PC-3 (cell line): ENCODE measurements around the gene CPT1A. TPM values are rescaled to one million over a fixed set of nuclear protein-coding genes. Genes with fewer than 3 reads are reported as not detected.

ENCODE experiments used
- ATAC-seq: fragments of 200-7000 bp; cut with Tn5 transposase; 2 replicates; pipeline ENCODE4 v1.9.1; 2020; ENCODE audit warnings: mild to moderate bottlenecking, moderate library complexity
- BruUV-seq: library from RNA; stranded (reverse); fragments of 400-500 nt; replicated peaks from 2 replicates; lab custom pipeline; 2021; lab: Mats Ljungman, UMichigan
- CTCF ChIA-PET: fragments of 300-600 bp; sonication (Branson Sonifier 250); formaldehyde crosslinking; loops from one replicate; lab custom pipeline; 2022; ENCODE audit warnings: antibody characterized with exemption; lab: Charles Lee
- POLR2A ChIA-PET: fragments of 300-600 bp; sonication (Branson Sonifier 250); formaldehyde crosslinking; loops from one replicate; lab custom pipeline; 2022; ENCODE audit warnings: antibody characterized with exemption; ENCODE audit not compliant: unreplicated experiment; lab: Charles Lee
- DNase-seq: peaks from one replicate; pipeline ENCODE4 v3.0.0-alpha.2; 2015
- H2AFZ ChIP-seq: fragments of 300-600 bp; sonication (generic); 2 replicates; pipeline ENCODE4 v1.6.0; 2016; ENCODE audit warnings: antibody characterized with exemption, low read length
- H3F3A ChIP-seq: fragments of 300-600 bp; sonication (generic); one replicate; pipeline ENCODE4 v1.6.0; 2017; ENCODE audit warnings: antibody characterized with exemption, low read length, control low read depth, mild to moderate bottlenecking; ENCODE audit not compliant: unreplicated experiment
- H3K27ac ChIP-seq: fragments of 300-600 bp; sonication (generic); 2 replicates; pipeline ENCODE4 v1.5.1; 2016; ENCODE audit warnings: mild to moderate bottlenecking, low read length
- H3K27me3 ChIP-seq: fragments of 300-600 bp; sonication (generic); 2 replicates; pipeline ENCODE4 v1.6.1; 2016; ENCODE audit warnings: low read length, mixed read lengths
- H3K36me3 ChIP-seq: fragments of 300-600 bp; sonication (generic); 2 replicates; pipeline ENCODE4 v1.6.1; 2016; ENCODE audit warnings: low read depth, mixed run types, low read length, mixed read lengths
- H3K4me1 ChIP-seq: fragments of 300-600 bp; sonication (generic); 2 replicates; pipeline ENCODE4 v1.5.1; 2016; ENCODE audit warnings: low read length; ENCODE audit not compliant: insufficient read depth
- H3K4me2 ChIP-seq: fragments of 300-600 bp; sonication (generic); 2 replicates; pipeline ENCODE4 v1.6.0; 2016; ENCODE audit warnings: low read length
- H3K4me3 ChIP-seq: fragments of 300-600 bp; sonication (generic); 2 replicates; pipeline ENCODE4 v1.5.1; 2016; ENCODE audit warnings: mild to moderate bottlenecking, low read length, mixed read lengths
- H3K79me2 ChIP-seq: fragments of 300-600 bp; sonication (generic); 2 replicates; pipeline ENCODE4 v1.6.1; 2017; ENCODE audit warnings: low read length, mixed read lengths
- H3K9ac ChIP-seq: fragments of 300-600 bp; sonication (generic); 2 replicates; pipeline ENCODE4 v1.6.0; 2016; ENCODE audit warnings: mild to moderate bottlenecking, low read length
- H3K9me2 ChIP-seq: fragments of 300-600 bp; sonication (generic); replicated peaks from 2 replicates; pipeline ENCODE4 v1.6.1; 2016; ENCODE audit warnings: mixed run types, low read length, mixed read lengths
- H3K9me3 ChIP-seq: fragments of 300-600 bp; sonication (generic); 2 replicates; pipeline ENCODE4 v1.6.1; 2016; ENCODE audit warnings: low read length, mixed read lengths
- H4K20me1 ChIP-seq: fragments of 300-600 bp; sonication (generic); 2 replicates; pipeline ENCODE4 v1.6.1; 2016; ENCODE audit warnings: low read length, mixed read lengths
- CTCF ChIP-seq: fragments of 300-600 bp; sonication (generic); conservative IDR thresholded peaks from 2 replicates; pipeline ENCODE4 v1.5.1; 2017; ENCODE audit warnings: antibody characterized with exemption, low read depth, mild to moderate bottlenecking, low read length
- EZH2 ChIP-seq: fragments of 300-600 bp; sonication (generic); IDR thresholded peaks from one replicate; pipeline ENCODE4 v1.6.1; 2017; ENCODE audit warnings: antibody characterized with exemption, mild to moderate bottlenecking, low read length; ENCODE audit not compliant: unreplicated experiment
- EZH2phosphoT487 ChIP-seq: fragments of 300-600 bp; sonication (generic); IDR thresholded peaks from 2 replicates; pipeline ENCODE4 v1.6.1; 2018; ENCODE audit warnings: mild to moderate bottlenecking, antibody characterized with exemption, low read length, borderline replicate concordance
- intact Hi-C: fragments of 100-400 bp; cut with micrococcal nuclease; formaldehyde crosslinking; loops from 2 replicates; pipeline ENCODE4 v1.9.0; 2023
- total RNA-seq: library from RNA; depleted of rRNA; stranded (reverse); fragments of >200 nt; gene quantifications from 2 replicates; pipeline ENCODE4 v1.2.3, GENCODE V29; 2014

Gene CPT1A
- total RNA-seq, 1 experiment from 2014 or later = 38.1 TPM

GRCh38 chr11:68854273-68854958 lies 12.7 kb upstream of the CPT1A start:
- H2AFZ ChIP-seq = no peak overlapping the region
- ChIA-PET POLR2A (no interaction called here), CTCF (no interaction called here)
- H3F3A ChIP-seq = no peaks in the 10 kb centered on the region
- H4K20me1 ChIP-seq = no peaks in the 10 kb centered on the region
- H3K9me3 ChIP-seq = no peaks in the 10 kb centered on the region
- no peaks in the 10 kb centered on the region for H3K79me2 ChIP-seq
- no peak for ATAC-seq
- no peak overlapping the region for H3K4me3 ChIP-seq
- H3K9ac ChIP-seq = no peak overlapping the region
- H3K9me2 ChIP-seq = no peaks in the 10 kb centered on the region
- intact Hi-C loops = no loop called here
- no TSS peak for BruUV-seq
- TF ChIP-seq EZH2 (no peak), CTCF (no peak), EZH2phosphoT487 (no peak)
- no peaks in the 10 kb centered on the region for H3K27me3 ChIP-seq
- H3K27ac ChIP-seq = no peak overlapping the region
- peaks cover 18% of the 10 kb centered on the region for H3K4me1 ChIP-seq
- DNase-seq = no peak
- H3K4me2 ChIP-seq = no peak overlapping the region
- H3K36me3 ChIP-seq = no peaks in the 10 kb centered on the region

- peaks cover 12% of the 10 kb centered on the region for H3K4me1 ChIP-seq
- POLR2A ChIA-PET = no interaction called here
- CTCF ChIA-PET = no interaction called here
- H4K20me1 ChIP-seq = no peaks in the 10 kb centered on the region
- no peaks in the 10 kb centered on the region for H3K9me3 ChIP-seq
- H3K4me3 ChIP-seq = no peak overlapping the region
- DNase-seq (no peak), ATAC-seq (no peak)
- no peaks in the 10 kb centered on the region for H3K9me2 ChIP-seq
- no TSS peak for BruUV-seq
- H3K27ac ChIP-seq = no peak overlapping the region
- no peaks in the 10 kb centered on the region for H3K27me3 ChIP-seq
- H3K36me3 ChIP-seq = no peaks in the 10 kb centered on the region
- H3F3A ChIP-seq = no peaks in the 10 kb centered on the region
- no peaks in the 10 kb centered on the region for H3K79me2 ChIP-seq
- TF ChIP-seq CTCF = no peak
- TF ChIP-seq EZH2 = no peak
- no peak for TF ChIP-seq EZH2phosphoT487
- no peak overlapping the region for H2AFZ ChIP-seq
- intact Hi-C loops = no loop called here
- no peak overlapping the region for H3K9ac ChIP-seq
- H3K4me2 ChIP-seq = no peak overlapping the region
These were observed 10.9 kb upstream of the CPT1A start for GRCh38 chr11:68852628-68853027.

- Histone ChIP-seq H3K4me1 (peaks cover 7% of the 10 kb centered on the region), H4K20me1 (no peaks in the 10 kb centered on the region), H3K79me2 (no peaks in the 10 kb centered on the region), H3K27me3 (no peaks in the 10 kb centered on the region), H3K9me3 (no peaks in the 10 kb centered on the region), H3K4me2 (no peak overlapping the region), H3K9me2 (no peaks in the 10 kb centered on the region), H3K36me3 (no peaks in the 10 kb centered on the region), H3K9ac (no peak overlapping the region), H2AFZ (no peak overlapping the region), H3K4me3 (no peak overlapping the region), H3K27ac (no peak overlapping the region), H3F3A (no peaks in the 10 kb centered on the region)
- DNase-seq (no peak), ATAC-seq (no peak)
- ChIA-PET POLR2A (no interaction called here), CTCF (no interaction called here)
- TF ChIP-seq CTCF = no peak
- TF ChIP-seq EZH2 = no peak
- no peak for TF ChIP-seq EZH2phosphoT487
- BruUV-seq = no TSS peak
- intact Hi-C loops = loop anchor here (10.0 kb wide), 1 partner anchor 214 kb away; no protein-coding TSS in a partner anchor
These were observed 6.7 kb upstream of the CPT1A start for GRCh38 chr11:68848429-68848828.
